GM21423 (cell line): ENCODE results near the gene MIGA2.
"Not testable (repeated sequence)": the region's sequence is repeated elsewhere in the genome, so short reads cannot be mapped to it uniquely, and the experiment has no call there.

Experiments
- ATAC-seq: cut with Tn5 transposase; IDR thresholded peaks from one replicate; pipeline ENCODE4 v1.9.1; 2021; ENCODE audit warnings: mild to moderate bottlenecking, moderate library complexity; ENCODE audit not compliant: unreplicated experiment

Gene MIGA2

GRCh38 chr9:129036241-129036922 lies at the start of gene MIGA2:
TSS of gene MIGA2 (plus strand) at chr9:129036626. CDS start at chr9:129040595, 3,969 bp downstream.
- ATAC-seq: peak; percentile 96

DNA sequence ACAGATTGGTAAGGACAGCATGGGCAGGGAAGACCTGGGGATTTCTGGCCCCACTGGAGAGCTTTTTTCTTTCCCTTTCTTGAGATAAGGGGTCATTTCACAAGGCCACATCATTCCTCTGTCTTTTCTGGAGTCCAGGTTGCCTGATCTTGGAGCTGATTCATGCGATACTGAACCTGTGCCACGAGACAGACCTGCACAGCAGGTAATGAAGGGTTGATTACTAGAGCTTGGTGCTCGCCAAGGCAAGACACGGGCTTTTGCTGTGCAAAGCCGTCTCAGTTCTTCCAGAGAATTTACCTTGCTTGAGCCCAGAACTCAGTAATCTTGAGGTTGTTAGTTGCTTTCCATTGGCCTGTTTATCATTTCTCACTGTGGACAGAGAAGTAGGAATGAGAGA lies 49.8 kb upstream of the MIGA2 start:
- no peak for ATAC-seq

DNA sequence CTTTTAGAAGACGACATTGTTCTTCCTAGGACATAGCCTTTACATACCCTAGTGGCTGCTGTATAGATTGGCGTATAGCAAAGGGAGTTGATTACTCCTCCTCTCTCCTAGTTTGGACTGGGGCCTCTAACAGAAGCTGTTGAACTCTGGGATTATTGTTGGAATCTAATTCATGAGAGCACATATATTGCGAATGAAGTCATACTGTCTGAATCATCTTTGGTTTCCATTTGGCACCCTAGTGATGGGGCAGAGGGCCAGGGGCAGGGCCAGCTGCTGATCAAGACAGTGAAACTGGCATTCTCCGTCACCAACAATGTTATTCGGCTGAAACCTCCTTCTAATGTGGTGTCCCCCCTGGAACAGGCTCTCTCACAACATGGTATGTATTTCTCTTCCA lies 48.6 kb upstream of the MIGA2 start:
- no peak for ATAC-seq

DNA sequence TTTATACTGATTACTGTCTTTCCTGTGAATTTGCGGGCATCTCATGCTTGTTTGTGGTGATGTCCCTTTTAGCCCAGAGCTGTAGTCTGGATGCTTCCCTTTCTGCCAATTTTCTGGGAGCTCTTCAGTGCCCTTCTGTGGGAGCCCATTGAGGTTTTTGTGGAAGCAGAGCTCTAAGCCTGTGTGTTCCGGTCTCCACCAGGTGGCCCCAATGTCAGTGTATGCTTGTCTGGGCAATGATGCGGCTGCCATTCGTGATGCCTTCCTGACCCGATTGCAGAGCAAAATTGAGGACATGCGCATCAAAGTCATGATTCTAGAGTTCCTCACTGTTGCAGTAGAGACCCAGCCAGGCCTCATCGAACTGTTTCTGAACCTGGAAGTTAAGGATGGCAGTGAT lies 43.4 kb upstream of the MIGA2 start:
- no peak for ATAC-seq

DNA sequence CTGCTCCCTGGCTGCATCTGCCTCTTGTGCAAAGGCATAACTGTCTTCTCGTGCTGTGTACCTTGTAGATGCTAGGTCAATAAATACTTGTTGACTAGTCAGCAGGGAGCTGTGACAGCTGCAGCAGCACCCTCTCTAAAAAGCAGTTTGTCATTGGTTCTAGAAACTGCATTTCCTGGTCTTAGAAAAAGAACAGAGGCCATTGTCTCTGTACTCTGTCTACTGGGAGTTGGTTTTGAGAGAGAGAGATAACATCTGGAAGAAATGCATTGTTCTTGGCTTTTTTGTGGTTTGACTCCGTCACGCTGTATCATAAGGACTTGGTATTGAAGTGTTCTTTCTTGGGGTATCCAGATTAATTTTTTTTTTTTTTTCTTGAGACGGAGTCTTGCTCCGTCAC lies 40.6 kb upstream of the MIGA2 start:
- ATAC-seq: no peak

GRCh38 chr9:128998462-128998861 lies 38.0 kb upstream of the MIGA2 start:
- no peak for ATAC-seq

DNA sequence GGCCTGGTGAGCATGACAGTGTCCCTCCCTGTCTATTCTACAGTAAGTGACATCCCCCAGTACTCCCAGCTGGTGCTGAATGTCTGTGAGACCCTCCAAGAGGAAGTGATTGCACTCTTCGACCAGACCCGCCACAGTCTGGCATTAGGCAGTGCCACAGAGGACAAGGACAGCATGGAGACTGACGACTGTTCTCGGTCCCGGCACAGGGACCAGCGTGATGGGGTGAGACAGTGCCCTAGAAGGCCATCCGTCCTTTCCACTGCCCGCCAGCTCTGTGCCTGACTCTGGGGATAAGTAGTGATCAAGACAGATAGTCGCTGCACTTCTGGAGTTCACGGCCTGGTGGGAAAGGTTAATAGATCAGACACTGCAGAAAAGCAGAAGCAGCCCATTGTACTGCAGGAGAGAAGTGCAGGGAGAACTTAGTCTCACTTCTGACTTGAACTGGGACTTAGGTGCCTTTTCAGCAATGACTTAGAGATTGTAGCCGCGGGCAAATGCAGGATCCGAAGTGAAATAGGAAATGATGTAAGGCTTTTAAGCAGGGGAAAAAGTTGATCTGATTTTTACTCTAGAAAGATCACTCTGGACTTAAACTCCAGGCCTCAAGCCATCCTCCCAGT lies 36.7 kb upstream of the MIGA2 start:
- ATAC-seq: no peak

DNA sequence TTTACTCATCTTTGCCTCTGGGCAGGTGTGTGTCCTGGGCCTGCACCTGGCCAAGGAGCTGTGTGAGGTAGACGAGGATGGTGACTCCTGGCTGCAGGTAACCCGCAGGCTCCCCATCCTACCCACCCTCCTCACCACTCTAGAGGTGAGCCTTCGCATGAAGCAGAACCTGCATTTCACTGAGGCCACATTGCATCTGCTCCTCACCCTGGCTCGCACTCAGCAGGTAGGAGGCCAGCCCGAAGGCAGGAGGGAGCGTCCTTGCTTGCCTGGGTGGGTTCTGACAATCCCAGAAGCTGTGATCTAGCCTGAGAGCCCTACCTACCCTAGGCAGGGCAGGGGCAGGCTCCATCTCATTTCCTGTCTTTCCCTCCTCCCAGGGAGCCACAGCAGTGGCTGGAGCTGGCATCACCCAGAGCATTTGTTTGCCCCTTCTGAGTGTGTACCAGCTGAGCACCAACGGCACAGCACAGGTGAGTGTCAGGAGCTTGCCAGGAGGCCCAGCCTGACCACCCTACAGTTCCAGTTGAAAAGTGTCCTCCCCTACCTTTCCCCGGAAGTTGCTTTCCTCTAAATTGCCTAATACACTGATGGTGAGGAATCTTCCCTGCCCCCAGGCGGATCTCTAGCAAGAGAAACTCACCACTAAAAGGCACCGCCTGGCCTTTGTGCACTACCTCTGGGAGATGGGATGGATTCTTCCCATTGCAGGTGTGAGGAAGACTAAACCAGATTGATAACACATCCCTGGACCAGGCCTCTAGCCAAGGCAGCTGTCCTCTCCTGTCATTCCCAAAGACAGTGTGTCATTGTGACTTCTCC lies 34.7 kb upstream of the MIGA2 start:
- ATAC-seq: no peak

DNA sequence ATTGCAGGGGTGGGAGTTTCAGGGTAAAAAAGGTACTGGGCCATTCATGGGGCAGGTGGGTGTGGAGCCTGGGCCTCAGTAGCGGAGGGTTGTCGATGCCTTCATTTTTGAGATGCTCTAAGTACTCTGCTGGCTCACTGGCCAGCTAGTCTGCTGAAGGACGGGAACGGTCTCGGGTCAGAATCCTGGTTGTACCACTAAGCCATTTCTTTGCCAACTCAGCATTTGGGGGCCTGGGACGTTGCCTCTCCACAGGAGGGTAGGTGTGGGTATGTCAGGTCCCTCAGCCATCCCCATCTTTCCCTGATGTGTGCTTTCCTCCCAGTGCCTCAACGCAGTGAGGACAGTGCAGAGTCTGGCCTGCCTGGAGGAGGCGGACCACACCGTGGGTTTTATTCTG lies 33.4 kb upstream of the MIGA2 start:
- no peak for ATAC-seq

GRCh38 chr9:129004173-129004572 lies 32.3 kb upstream of the MIGA2 start:
- not testable (repeated sequence) for ATAC-seq

- ATAC-seq: no peak
Observed at GRCh38 chr9:129005336-129005997, 31.0 kb upstream of the MIGA2 start.

GRCh38 chr9:129006328-129007034 lies 29.9 kb upstream of the MIGA2 start:
- no peak for ATAC-seq

DNA sequence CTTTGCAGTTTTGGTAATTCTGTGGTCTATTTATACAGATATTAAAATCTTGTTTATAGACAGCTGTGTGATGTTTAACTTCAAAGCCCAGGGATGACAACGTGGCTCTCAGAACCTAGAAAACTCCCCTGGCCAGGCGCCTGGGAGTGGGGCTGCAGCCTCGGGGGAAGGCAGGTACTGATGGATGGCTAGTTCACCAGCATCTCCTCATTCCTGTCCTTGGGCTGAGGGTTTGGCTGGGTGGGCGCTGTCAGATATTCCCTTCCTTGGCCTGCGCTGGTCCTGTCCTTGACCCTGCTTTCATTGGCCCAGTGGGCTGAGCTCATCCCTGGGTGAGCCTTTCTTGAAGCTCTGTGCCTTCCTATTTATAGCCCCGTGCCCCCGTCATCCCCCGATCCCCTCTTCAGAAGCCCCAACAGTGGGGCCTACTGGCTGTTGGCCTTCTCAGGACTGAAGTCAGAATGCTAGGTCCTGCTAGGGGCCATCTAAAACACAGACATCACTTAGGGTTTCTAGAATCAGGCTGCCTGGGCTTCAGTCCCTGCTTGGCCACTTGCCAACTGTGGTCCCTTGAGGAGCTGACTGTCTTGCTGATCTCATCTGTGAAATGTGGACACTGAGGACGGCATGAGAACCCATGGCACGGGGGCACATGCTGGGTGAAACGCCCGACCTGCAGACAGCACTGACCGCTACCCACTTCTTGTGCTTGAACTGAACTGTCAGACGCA lies 29.2 kb upstream of the MIGA2 start:
- no peak for ATAC-seq

DNA sequence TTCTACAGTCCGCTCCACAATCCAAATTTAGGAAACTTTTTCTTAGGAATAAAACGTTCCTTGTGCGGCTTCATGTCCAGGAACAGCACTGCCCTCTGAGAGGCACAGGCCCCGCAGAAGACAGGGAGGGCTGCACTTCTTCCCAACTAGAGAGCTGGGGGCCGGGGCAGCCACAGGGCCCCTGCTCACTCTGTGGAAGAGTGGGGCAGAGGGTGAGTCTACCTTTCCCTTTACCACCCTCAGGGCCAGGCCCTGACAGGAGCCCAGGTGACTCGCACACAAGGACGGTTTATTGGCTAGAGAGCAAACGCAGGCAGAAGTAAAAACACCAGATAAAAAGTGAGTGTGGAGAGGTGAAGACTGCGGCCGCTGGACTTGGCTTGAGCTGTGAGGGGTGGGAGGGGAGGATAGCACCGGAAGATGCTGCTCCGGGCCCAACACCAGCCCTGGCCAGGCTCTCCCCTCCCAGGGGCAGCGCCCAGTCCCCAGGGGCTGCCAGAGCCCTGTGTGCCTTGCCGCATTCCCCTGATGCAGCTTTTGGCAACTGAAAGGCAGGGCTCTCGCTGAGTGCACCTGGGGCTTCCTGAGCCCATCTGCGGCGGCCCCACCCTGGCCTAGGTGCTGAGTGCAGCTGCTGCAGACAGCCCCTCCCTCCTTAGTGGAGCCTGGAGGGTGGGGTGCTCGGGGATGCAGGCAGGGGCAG lies 28.5 kb upstream of the MIGA2 start:
- no peak for ATAC-seq

GRCh38 chr9:129008469-129008965 lies 27.9 kb upstream of the MIGA2 start:
- no peak for ATAC-seq

DNA sequence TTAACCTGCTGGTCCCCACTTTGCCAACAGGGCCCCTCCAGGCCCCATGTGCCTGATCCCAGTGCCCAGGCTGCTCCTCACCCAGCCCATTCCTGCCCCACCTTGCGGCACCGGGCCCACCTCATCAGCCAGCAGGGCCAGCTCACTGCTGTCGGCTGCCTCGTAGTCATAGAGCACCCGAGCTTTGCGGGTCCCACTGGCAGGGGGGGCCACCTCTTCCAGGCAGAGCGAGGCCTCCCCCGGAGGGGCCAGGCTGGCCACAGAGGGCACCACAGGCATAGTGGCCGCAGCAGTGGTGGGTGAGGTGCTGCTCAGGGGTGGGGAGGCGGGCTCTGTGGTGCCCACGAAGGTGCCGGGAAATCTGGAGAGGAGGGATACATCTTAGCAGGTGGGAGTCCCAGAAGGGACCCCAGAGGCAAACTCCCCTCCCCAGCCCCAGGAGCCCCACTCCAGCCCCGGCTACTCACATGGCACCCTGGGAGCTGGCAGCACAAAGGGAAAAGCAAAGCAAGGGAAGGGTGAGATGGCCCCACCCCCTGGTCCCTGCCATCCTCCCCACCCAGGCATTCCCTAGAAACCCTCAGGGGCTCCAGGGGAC lies 27.3 kb upstream of the MIGA2 start:
- ATAC-seq: no peak

- ATAC-seq: no peak
Observed at GRCh38 chr9:129009584-129010141, 26.8 kb upstream of the MIGA2 start.

GRCh38 chr9:129010267-129010975 lies 26.0 kb upstream of the MIGA2 start:
- ATAC-seq: no peak
